Kidney (tissue), 22 donors: ENCODE data around the gene GPR18. TPM values are rescaled to one million over a fixed set of nuclear protein-coding genes. Genes with fewer than 3 reads are reported as not detected.

Experiments used
- DNase-seq, 5 donors: peaks; one replicate each; pipeline ENCODE4 v3.0.0-alpha.2; 2013 to 2020
- FAIRE-seq: peaks from 2 replicates; lab custom pipeline; 2012; peaks lifted over from hg19 to GRCh38; lab: Jason Lieb, UNC
- H3K27ac ChIP-seq, 2 donors: one replicate each; pipeline ENCODE4 v1.7.0; 2013; ENCODE audit warnings: low read depth in 2 of 2, low read length in 2 of 2, inconsistent platforms in 1 of 2
- H3K27me3 ChIP-seq: one replicate; pipeline ENCODE4 v1.7.1; 2013; ENCODE audit warnings: low read length, inconsistent platforms; ENCODE audit not compliant: control insufficient read depth, insufficient read depth
- H3K36me3 ChIP-seq, 3 donors: one replicate each; pipeline versions ENCODE4 v1.7.0 to v1.7.1; 2013; ENCODE audit warnings: low read length in 3 of 3, control low read depth in 1 of 3, inconsistent platforms in 1 of 3; ENCODE audit not compliant: insufficient read depth in 3 of 3, control insufficient read depth in 2 of 3
- H3K4me1 ChIP-seq, 3 donors: one replicate each; pipeline versions ENCODE4 v1.7.0 to v1.7.1; 2013; ENCODE audit warnings: low read length in 3 of 3, inconsistent platforms in 1 of 3, low read depth in 1 of 3; ENCODE audit not compliant: control insufficient read depth in 2 of 3, insufficient read depth in 2 of 3
- H3K4me3 ChIP-seq, 3 donors: one replicate each; pipeline versions ENCODE4 v1.7.0 to v1.8.1; 2013; ENCODE audit warnings: low read length in 3 of 3, control low read depth in 1 of 3, inconsistent platforms in 1 of 3
- H3K9ac ChIP-seq, 3 donors: one replicate each; pipeline versions ENCODE4 v1.7.0 to v1.7.1; 2013; ENCODE audit warnings: low read length in 3 of 3, control low read depth in 1 of 3, inconsistent platforms in 1 of 3
- H3K9me3 ChIP-seq, 3 donors: one replicate each; pipeline versions ENCODE4 v1.7.0 to v1.7.1; 2013; ENCODE audit warnings: low read length in 3 of 3, control low read depth in 1 of 3, inconsistent platforms in 1 of 3; ENCODE audit not compliant: control insufficient read depth in 2 of 3, insufficient read depth in 1 of 3
- CTCF ChIP-seq: IDR thresholded peaks from 3 replicates; pipeline ENCODE4 v1.5.1; 2012; ENCODE audit warnings: mild to moderate bottlenecking, moderate library complexity, borderline replicate concordance; ENCODE audit not compliant: insufficient read depth; ENCODE audit errors: extremely low read depth
- intact Hi-C: fragments of 100-400 bp; cut with DNase I; formaldehyde crosslinking; loops from one replicate; pipeline ENCODE4 v1.11.1; 2022
- long read RNA-seq, 10 donors: library from polyadenylated mRNA in 1 of 10; unstranded in 1 of 10; transcript quantifications; one replicate each; pipeline ENCODE4 v2.0.0 and lab custom pipeline, GENCODE V29; 2021 to 2026
- polyA plus RNA-seq: library from polyadenylated mRNA; stranded (reverse); fragments of 350-450 nt; fragmentation: Illumina TruSeq; extraction: RNeasy Lipid Tissue Mini Kit (QIAGEN cat#74804); gene quantifications from one replicate; pipeline ENCODE4 v1.2.3, GENCODE V29; 2014; ENCODE audit warnings: low read depth, low replicate concordance; ENCODE audit not compliant: insufficient read depth
- total RNA-seq: library from RNA; stranded (reverse); fragmentation: NEBNext Ultra II Directional; extraction: Animal tissue kit (Norgen Biotek cat#: 25700); gene quantifications from one replicate; pipeline ENCODE4 v1.2.1, GENCODE V29; 2021
- donor health status: control.
- donor health status: control.
- donor health status: control.
- donor health status: control.
- donor health status: control.
- donor health status: DM: yes; HTN: yes; CAD: no.
- donor health status: Normal renal cell carcinoma (clear cell type).

GPR18 gene
- 0.88 TPM for total RNA-seq
- polyA plus RNA-seq: not detected
- long read RNA-seq, donor 1: 0 reads
- long read RNA-seq, donor 2: 0 reads
- long read RNA-seq, donor 3: 0 reads
- long read RNA-seq, donor 4: 0 reads
- long read RNA-seq, donor 5: 0 reads
- long read RNA-seq, donor 6: 0 reads
- long read RNA-seq, donor 7: 0 reads
- long read RNA-seq, donor 8: 0 reads
- long read RNA-seq, donor 9: 0 reads
- long read RNA-seq, donor 10: 0 reads

DNA sequence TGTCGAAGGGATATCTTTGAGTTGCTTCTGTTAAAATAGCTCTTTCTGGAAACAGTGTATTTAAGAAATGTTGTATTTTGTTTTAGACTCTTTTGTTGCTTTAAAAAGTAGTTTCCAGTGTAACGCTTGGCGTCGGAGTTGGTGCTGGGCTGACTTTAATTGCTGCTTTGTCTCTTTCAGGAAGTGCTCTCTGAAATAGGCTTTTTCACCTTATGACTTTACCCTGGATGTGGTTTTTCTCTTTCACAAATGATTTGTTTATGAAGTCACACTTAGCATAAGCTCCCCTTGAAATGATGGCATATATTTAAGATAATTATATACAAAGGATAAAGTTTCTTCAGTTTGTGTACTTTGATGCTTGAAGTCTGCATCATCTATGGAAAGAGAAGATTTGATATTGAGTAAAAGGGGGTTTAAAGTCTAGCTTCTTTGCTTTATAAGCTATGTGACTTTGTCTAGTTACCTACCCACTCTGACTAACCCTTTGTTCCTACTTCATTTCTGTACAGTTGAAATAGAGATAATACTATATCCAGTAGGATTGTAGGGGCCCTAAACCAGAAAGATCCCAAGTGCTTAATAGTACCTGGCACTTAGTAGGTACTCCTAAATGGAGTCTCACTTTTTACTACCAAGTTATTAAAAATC is at the start of gene GPR18:
TSS of gene GPR18 (minus strand) at position 170 of the 651 bp plus-strand sequence. CDS start 2,507 bp downstream, outside the sequence.
- Histone ChIP-seq H3K36me3 (peaks cover 0 to 8% (median 0%) of the 10 kb centered on the region in 3 donors), H3K4me3 (no peak within 1 kb of the TSS), H3K27ac (no peak within 1 kb of the TSS), H3K9me3 (no peaks in the 10 kb centered on the region), H3K27me3 (no peaks in the 10 kb centered on the region), H3K4me1 (no peaks in the 10 kb centered on the region), H3K9ac (no peak within 1 kb of the TSS)
- intact Hi-C loops: no loop called here
- FAIRE-seq (no peak), DNase-seq (no peak)
- no peak for TF ChIP-seq CTCF

DNA sequence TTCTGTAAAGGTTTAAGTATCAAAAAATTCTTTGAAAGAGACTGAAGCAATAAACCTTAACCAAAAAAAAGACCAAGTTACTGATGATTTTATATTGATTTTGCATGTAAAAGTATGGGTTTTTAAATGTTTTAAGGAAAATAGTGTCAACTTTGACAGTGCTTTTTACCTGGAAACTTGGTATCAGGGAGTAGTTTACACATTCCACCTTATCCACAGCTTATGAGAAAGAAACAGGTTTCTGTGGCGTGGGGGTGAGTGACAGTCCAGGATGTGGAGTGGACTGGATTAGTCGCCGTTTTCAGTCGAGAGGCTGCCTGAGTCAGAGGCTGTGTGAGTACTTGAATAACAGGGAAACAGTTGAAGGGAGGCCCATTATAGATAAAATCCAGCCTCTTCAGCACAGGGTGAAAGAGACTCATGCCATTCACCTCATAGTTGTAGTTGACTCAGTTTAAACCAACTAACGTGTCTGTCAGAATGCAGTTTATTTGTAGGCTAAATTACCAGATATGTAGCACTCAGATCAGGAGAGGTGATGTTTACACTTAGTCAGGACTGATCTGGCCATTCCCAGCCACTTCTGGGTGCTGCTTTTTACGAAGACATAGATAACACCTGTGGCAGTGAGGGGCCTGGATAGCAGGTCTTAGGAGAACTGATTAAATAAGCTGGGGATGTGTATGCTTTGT is 49.6 kb upstream of the GPR18 start:
- intact Hi-C loops: no loop called here
- Histone ChIP-seq H3K36me3 (no peaks in the 10 kb centered on the region), H3K27ac (no peak overlapping the region), H3K9ac (no peak overlapping the region), H3K4me3 (no peak overlapping the region), H3K4me1 (peaks cover 0 to 4% (median 0%) of the 10 kb centered on the region in 3 donors), H3K27me3 (no peaks in the 10 kb centered on the region), H3K9me3 (no peaks in the 10 kb centered on the region)
- no peak for TF ChIP-seq CTCF
- no peak for DNase-seq
- no peak for FAIRE-seq

DNA sequence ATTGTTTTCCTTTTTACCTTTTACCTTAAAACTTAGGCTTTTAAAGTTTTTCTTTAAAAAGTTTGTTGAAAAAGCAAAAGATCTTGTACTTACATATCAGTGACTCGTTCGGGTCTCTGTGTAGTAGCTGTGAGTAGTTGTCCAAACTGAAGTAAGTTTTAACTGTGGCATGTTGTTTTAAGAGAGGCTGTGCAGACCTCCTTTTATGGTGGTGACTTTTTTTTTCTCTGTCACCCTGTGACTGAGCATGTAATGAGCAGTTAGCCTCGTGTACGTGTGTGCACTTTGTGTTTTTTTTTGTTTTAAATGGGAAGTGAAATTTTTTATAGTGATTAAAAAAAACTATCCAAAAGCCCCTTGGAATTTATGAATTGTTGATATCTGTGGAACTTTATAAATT is 49.1 kb upstream of the GPR18 start, which contains the start of gene GPR183:
TSS of gene GPR183 (minus strand) at position 153 of the 400 bp plus-strand sequence. CDS start 11,254 bp downstream, outside the sequence.
- peak in 2 of 5 donors; percentile 65 to 68 for DNase-seq
- H3K4me1 ChIP-seq: peaks cover 0 to 4% (median 0%) of the 10 kb centered on the region in 3 donors
- no peaks in the 10 kb centered on the region for H3K27me3 ChIP-seq
- no peak within 1 kb of the TSS for H3K4me3 ChIP-seq
- H3K36me3 ChIP-seq: no peaks in the 10 kb centered on the region
- peak within 1 kb of the TSS in 1 of 2 donors; percentile 5 for H3K27ac ChIP-seq
- H3K9me3 ChIP-seq: no peaks in the 10 kb centered on the region
- peak; percentile 77 for FAIRE-seq
- H3K9ac ChIP-seq: no peak within 1 kb of the TSS
- intact Hi-C loops: no loop called here
- no peak for TF ChIP-seq CTCF
